CD8-positive, alpha-beta memory T cell (primary cell): ENCODE results near the gene FAM20A. TPM values are rescaled to one million over a fixed set of nuclear protein-coding genes. Genes with fewer than 3 reads are reported as not detected.
A peak's percentile ranks its signal among the peaks of the same experiment; 100 is the strongest.

Source experiments
- CTCF ChIA-PET: fragments of 350-600 bp; sonication (Branson Sonifier 250); formaldehyde crosslinking; loops from one replicate; lab custom pipeline; 2021; ENCODE audit warnings: antibody characterized with exemption; lab: Charles Lee
- POLR2A ChIA-PET: fragments of 350-600 bp; sonication (Branson Sonifier 250); formaldehyde crosslinking; loops from one replicate; lab custom pipeline; 2021; ENCODE audit warnings: antibody characterized with exemption; lab: Charles Lee
- DNase-seq, 5 donors: peaks; one replicate each; pipeline versions ENCODE4 v3.0.0 to v3.0.0-alpha.2; 2020 to 2022; ENCODE audit warnings: mixed read lengths in 1 of 5
- H3K27ac ChIP-seq: one replicate; pipeline ENCODE4 v1.7.0; 2013; ENCODE audit warnings: low read depth, mild to moderate bottlenecking, low read length, moderate library complexity
- H3K27me3 ChIP-seq: 2 replicates; pipeline ENCODE4 v1.7.0; 2013; ENCODE audit warnings: low read length, mild to moderate bottlenecking; ENCODE audit not compliant: insufficient read depth, poor library complexity, severe bottlenecking
- H3K36me3 ChIP-seq: 2 replicates; pipeline ENCODE4 v1.7.0; 2013; ENCODE audit warnings: mild to moderate bottlenecking, low read length, moderate library complexity; ENCODE audit not compliant: insufficient read depth
- H3K4me1 ChIP-seq: 2 replicates; pipeline ENCODE4 v1.7.0; 2013; ENCODE audit warnings: mild to moderate bottlenecking, low read length, moderate library complexity; ENCODE audit not compliant: insufficient read depth
- H3K4me3 ChIP-seq: 2 replicates; pipeline ENCODE4 v1.7.0; 2013; ENCODE audit warnings: mild to moderate bottlenecking, low read length
- H3K9me3 ChIP-seq: 2 replicates; pipeline ENCODE4 v1.7.0; 2013; ENCODE audit warnings: mild to moderate bottlenecking, low read length
- H3K27ac Mint-ChIP-seq, 8 donors: one replicate each; pipeline ENCODE4 v1.8.0; 2020 to 2021; ENCODE audit warnings: mixed read lengths in 8 of 8, mild to moderate bottlenecking in 6 of 8, inconsistent platforms in 3 of 8, moderate library complexity in 3 of 8
- H3K27me3 Mint-ChIP-seq, 2 donors: one replicate each; pipeline ENCODE4 v1.8.0; 2020 to 2021; ENCODE audit warnings: mixed read lengths in 2 of 2, mild to moderate bottlenecking in 1 of 2, moderate library complexity in 1 of 2
- H3K36me3 Mint-ChIP-seq, 3 donors: one replicate each; pipeline ENCODE4 v1.8.0; 2020 to 2021; ENCODE audit warnings: mixed read lengths in 3 of 3, inconsistent platforms in 1 of 3, mild to moderate bottlenecking in 1 of 3
- H3K4me1 Mint-ChIP-seq, 3 donors: one replicate each; pipeline ENCODE4 v1.8.0; 2020 to 2021; ENCODE audit warnings: mixed read lengths in 3 of 3, inconsistent platforms in 1 of 3, mild to moderate bottlenecking in 1 of 3
- H3K4me3 Mint-ChIP-seq, 7 donors: one replicate each; pipeline ENCODE4 v1.8.0; 2020 to 2021; ENCODE audit warnings: mixed read lengths in 7 of 7, mild to moderate bottlenecking in 6 of 7, moderate library complexity in 4 of 7, inconsistent platforms in 2 of 7
- H3K9me3 Mint-ChIP-seq, 5 donors: one replicate each; pipeline ENCODE4 v1.8.0; 2020 to 2022; ENCODE audit warnings: mixed read lengths in 5 of 5, mild to moderate bottlenecking in 3 of 5, moderate library complexity in 2 of 5, inconsistent platforms in 1 of 5
- polyA plus RNA-seq: library from polyadenylated mRNA; unstranded; fragments of 300-500 nt; fragmentation: Illumina TruSeq; gene quantifications from one replicate; pipeline ENCODE4 v1.2.3, GENCODE V29; 2021
- total RNA-seq, 2 experiments: library from RNA; stranded (reverse); gene quantifications; one replicate each; pipeline ENCODE4 v1.2.3, GENCODE V29; 2021

Gene FAM20A
- total and polyA plus RNA-seq, 3 experiments from 2014 or later, result 0.07 TPM; not detected in 2

- POLR2A ChIA-PET, result no interaction called here
- CTCF ChIA-PET, result no interaction called here
These were observed 4.7 kb upstream of the FAM20A start for GRCh38 chr17:68605914-68606313.

GRCh38 chr17:68603656-68604055 is 2.5 kb upstream of the FAM20A start:
- Histone ChIP-seq H3K4me3 (no peak overlapping the region), H3K36me3 (no peaks in the 10 kb centered on the region), H3K27ac (no peak overlapping the region), H3K4me1 (no peaks in the 10 kb centered on the region), H3K9me3 (no peaks in the 10 kb centered on the region), H3K27me3 (peaks cover 14% of the 10 kb centered on the region)
- peaks cover 7 to 14% (median 13%) of the 10 kb centered on the region in 3 donors for H3K4me1 Mint-ChIP-seq
- no peak overlapping the region for H3K4me3 Mint-ChIP-seq
- CTCF ChIA-PET, result no interaction called here
- H3K9me3 Mint-ChIP-seq, result peaks cover 13 to 19% (median 17%) of the 10 kb centered on the region in 5 donors
- no peak overlapping the region for H3K27ac Mint-ChIP-seq
- H3K36me3 Mint-ChIP-seq, result peaks cover 0 to 3% (median 0%) of the 10 kb centered on the region in 3 donors
- POLR2A ChIA-PET, result no interaction called here
- DNase-seq, result no peak
- peaks cover 33 to 59% of the 10 kb centered on the region in 2 donors for H3K27me3 Mint-ChIP-seq

More at GRCh38 chr17:68605914-68606313, 4.7 kb upstream of the FAM20A start:
- Histone ChIP-seq H3K4me1 (no peaks in the 10 kb centered on the region), H3K4me3 (no peak overlapping the region), H3K36me3 (no peaks in the 10 kb centered on the region), H3K9me3 (peaks cover 12% of the 10 kb centered on the region), H3K27ac (no peak overlapping the region), H3K27me3 (no peaks in the 10 kb centered on the region)
- DNase-seq, result no peak
- Mint-ChIP-seq H3K9me3 (peaks cover 35 to 40% (median 38%) of the 10 kb centered on the region in 5 donors), H3K4me3 (no peak overlapping the region), H3K4me1 (peaks cover 3 to 9% (median 8%) of the 10 kb centered on the region in 3 donors), H3K27me3 (peaks cover 20 to 59% of the 10 kb centered on the region in 2 donors), H3K27ac (no peak overlapping the region), H3K36me3 (peaks cover 0 to 6% (median 0%) of the 10 kb centered on the region in 3 donors)

- Histone ChIP-seq H3K27me3 (peaks cover 19% of the 10 kb centered on the region), H3K36me3 (no peaks in the 10 kb centered on the region), H3K9me3 (no peaks in the 10 kb centered on the region), H3K27ac (no peak overlapping the region), H3K4me3 (no peak overlapping the region), H3K4me1 (no peaks in the 10 kb centered on the region)
- peaks cover 10 to 14% (median 12%) of the 10 kb centered on the region in 5 donors for H3K9me3 Mint-ChIP-seq
- no peak overlapping the region for H3K27ac Mint-ChIP-seq
- CTCF ChIA-PET, result no interaction called here
- H3K36me3 Mint-ChIP-seq, result peaks cover 0 to 3% (median 0%) of the 10 kb centered on the region in 3 donors
- H3K4me3 Mint-ChIP-seq, result no peak overlapping the region
- H3K4me1 Mint-ChIP-seq, result peaks cover 7 to 14% (median 13%) of the 10 kb centered on the region in 3 donors
- H3K27me3 Mint-ChIP-seq, result peaks cover 37 to 65% of the 10 kb centered on the region in 2 donors
- POLR2A ChIA-PET, result no interaction called here
- no peak for DNase-seq
These were observed 1.9 kb upstream of the FAM20A start for GRCh38 chr17:68603027-68603426.

- CTCF ChIA-PET, result no interaction called here
- Mint-ChIP-seq H3K4me3 (peak overlapping the region in 3 of 7 donors; percentile 47 to 58 (median 52)), H3K36me3 (no peaks in the 10 kb centered on the region), H3K4me1 (peaks cover 7 to 14% (median 13%) of the 10 kb centered on the region in 3 donors), H3K9me3 (peaks cover 3 to 6% (median 5%) of the 10 kb centered on the region in 5 donors), H3K27ac (peak overlapping the region in 1 of 8 donors; percentile 4), H3K27me3 (peaks cover 44 to 67% of the 10 kb centered on the region in 2 donors)
- Histone ChIP-seq H3K36me3 (no peaks in the 10 kb centered on the region), H3K9me3 (no peaks in the 10 kb centered on the region), H3K27me3 (peaks cover 19% of the 10 kb centered on the region), H3K4me3 (no peak overlapping the region), H3K4me1 (no peaks in the 10 kb centered on the region), H3K27ac (no peak overlapping the region)
- POLR2A ChIA-PET, result no interaction called here
- DNase-seq, result no peak
These were observed 1.1 kb upstream of the FAM20A start for GRCh38 chr17:68602289-68602688.

GRCh38 chr17:68601565-68602288 is 560 bp upstream of the FAM20A start:
- Mint-ChIP-seq H3K9me3 (peaks cover 0 to 3% (median 1%) of the 10 kb centered on the region in 5 donors), H3K4me3 (peak overlapping the region in 5 of 7 donors; percentile 4 to 59 (median 52)), H3K36me3 (no peaks in the 10 kb centered on the region), H3K4me1 (peaks cover 7 to 14% (median 13%) of the 10 kb centered on the region in 3 donors), H3K27me3 (peaks cover 46 to 71% of the 10 kb centered on the region in 2 donors), H3K27ac (peak overlapping the region in 1 of 8 donors; percentile 4)
- H3K4me3 ChIP-seq, result no peak overlapping the region
- peaks cover 19% of the 10 kb centered on the region for H3K27me3 ChIP-seq
- POLR2A ChIA-PET, result no interaction called here
- DNase-seq, result no peak
- no peak overlapping the region for H3K27ac ChIP-seq
- CTCF ChIA-PET, result no interaction called here
- no peaks in the 10 kb centered on the region for H3K4me1 ChIP-seq
- no peaks in the 10 kb centered on the region for H3K9me3 ChIP-seq
- H3K36me3 ChIP-seq, result no peaks in the 10 kb centered on the region

- Histone ChIP-seq H3K27ac (no peak overlapping the region), H3K36me3 (no peaks in the 10 kb centered on the region), H3K27me3 (peaks cover 19% of the 10 kb centered on the region), H3K4me3 (no peak overlapping the region), H3K9me3 (no peaks in the 10 kb centered on the region), H3K4me1 (peaks cover 3% of the 10 kb centered on the region)
- Mint-ChIP-seq H3K27me3 (peaks cover 54 to 78% of the 10 kb centered on the region in 2 donors), H3K9me3 (no peaks in the 10 kb centered on the region), H3K4me1 (peaks cover 7 to 24% (median 14%) of the 10 kb centered on the region in 3 donors), H3K4me3 (peak overlapping the region in 4 of 7 donors; percentile 69 to 72 (median 70)), H3K36me3 (no peaks in the 10 kb centered on the region), H3K27ac (no peak overlapping the region)
- CTCF ChIA-PET, result no interaction called here
- POLR2A ChIA-PET, result no interaction called here
- peak in 1 of 5 donors; percentile 4 for DNase-seq
These were observed 868 bp downstream of the FAM20A start for GRCh38 chr17:68600067-68600930.

- H3K36me3 ChIP-seq, result no peaks in the 10 kb centered on the region
- peak overlapping the region in 6 of 7 donors; percentile 3 to 82 (median 70) for H3K4me3 Mint-ChIP-seq
- H3K9me3 Mint-ChIP-seq, result no peaks in the 10 kb centered on the region
- ChIA-PET CTCF (no interaction called here), POLR2A (no interaction called here)
- peaks cover 58 to 79% of the 10 kb centered on the region in 2 donors for H3K27me3 Mint-ChIP-seq
- H3K4me3 ChIP-seq, result no peak overlapping the region
- H3K27me3 ChIP-seq, result peaks cover 19% of the 10 kb centered on the region
- peak overlapping the region in 2 of 8 donors; percentile 53 to 94 for H3K27ac Mint-ChIP-seq
- peaks cover 7 to 24% (median 14%) of the 10 kb centered on the region in 3 donors for H3K4me1 Mint-ChIP-seq
- no peaks in the 10 kb centered on the region for H3K36me3 Mint-ChIP-seq
- H3K27ac ChIP-seq, result no peak overlapping the region
- H3K4me1 ChIP-seq, result peaks cover 3% of the 10 kb centered on the region
- H3K9me3 ChIP-seq, result no peaks in the 10 kb centered on the region
- DNase-seq, result no peak
These were observed 1.6 kb downstream of the FAM20A start for GRCh38 chr17:68599552-68600066.
